VCaP (cell line): ENCODE data around the gene DTX4.

Experiments used
- H3K27ac ChIP-seq: fragments of 450-650 bp; 2 replicates; pipeline ENCODE4 v1.5.1; 2017
- TF ChIP-seq, protein P1 (sequence below): fragments of 450-650 bp; conservative IDR thresholded peaks from 2 replicates; pipeline ENCODE4 v1.5.1; 2017; ENCODE audit warnings: mild to moderate bottlenecking, moderate library complexity

Gene DTX4

DNA sequence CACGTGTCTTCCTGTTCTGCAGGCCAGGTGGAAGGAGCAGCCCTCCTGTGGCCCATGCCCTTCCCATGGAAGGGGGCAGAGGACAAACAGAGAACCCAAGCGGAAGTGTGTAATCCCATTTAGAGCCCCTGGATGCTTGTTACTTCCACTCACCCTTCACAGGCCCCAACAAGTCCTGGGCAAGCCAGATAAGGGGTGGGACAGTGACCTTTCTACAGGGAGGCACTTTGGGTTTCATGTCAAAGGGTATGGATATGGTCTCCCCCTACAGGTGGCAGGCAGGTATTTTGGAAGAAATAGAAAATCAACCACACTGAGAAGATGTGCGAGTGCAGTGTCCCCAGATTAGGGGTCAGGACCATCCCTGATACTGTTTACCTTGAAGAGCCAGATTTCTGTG, 29.4 kb downstream of the DTX4 start:
- TF ChIP-seq, protein P1, sequence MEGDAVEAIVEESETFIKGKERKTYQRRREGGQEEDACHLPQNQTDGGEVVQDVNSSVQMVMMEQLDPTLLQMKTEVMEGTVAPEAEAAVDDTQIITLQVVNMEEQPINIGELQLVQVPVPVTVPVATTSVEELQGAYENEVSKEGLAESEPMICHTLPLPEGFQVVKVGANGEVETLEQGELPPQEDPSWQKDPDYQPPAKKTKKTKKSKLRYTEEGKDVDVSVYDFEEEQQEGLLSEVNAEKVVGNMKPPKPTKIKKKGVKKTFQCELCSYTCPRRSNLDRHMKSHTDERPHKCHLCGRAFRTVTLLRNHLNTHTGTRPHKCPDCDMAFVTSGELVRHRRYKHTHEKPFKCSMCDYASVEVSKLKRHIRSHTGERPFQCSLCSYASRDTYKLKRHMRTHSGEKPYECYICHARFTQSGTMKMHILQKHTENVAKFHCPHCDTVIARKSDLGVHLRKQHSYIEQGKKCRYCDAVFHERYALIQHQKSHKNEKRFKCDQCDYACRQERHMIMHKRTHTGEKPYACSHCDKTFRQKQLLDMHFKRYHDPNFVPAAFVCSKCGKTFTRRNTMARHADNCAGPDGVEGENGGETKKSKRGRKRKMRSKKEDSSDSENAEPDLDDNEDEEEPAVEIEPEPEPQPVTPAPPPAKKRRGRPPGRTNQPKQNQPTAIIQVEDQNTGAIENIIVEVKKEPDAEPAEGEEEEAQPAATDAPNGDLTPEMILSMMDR, result peak; percentile 32; the same call in 1 of the 2 replicates
- no peak overlapping the region for H3K27ac ChIP-seq

DNA sequence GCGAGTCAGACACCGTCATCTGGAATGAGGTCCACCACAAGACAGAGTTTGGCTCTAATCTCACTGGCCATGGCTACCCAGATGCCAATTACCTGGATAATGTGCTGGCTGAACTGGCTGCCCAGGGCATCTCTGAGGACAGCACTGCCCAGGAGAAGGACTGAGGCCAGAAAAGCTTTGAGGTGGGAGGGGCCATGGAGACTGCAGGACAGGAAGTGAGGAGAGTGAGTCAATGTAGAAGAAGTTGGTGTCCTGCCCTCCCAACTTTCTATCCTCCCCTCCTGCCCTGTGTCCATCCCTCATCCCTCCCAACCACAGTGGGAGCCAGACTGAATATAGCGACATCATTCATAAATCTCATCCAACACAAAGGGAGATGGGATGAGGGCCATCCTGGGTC, 32.8 kb downstream of the DTX4 start:
- TF ChIP-seq, protein P1, result no peak
- no peak overlapping the region for H3K27ac ChIP-seq

DNA sequence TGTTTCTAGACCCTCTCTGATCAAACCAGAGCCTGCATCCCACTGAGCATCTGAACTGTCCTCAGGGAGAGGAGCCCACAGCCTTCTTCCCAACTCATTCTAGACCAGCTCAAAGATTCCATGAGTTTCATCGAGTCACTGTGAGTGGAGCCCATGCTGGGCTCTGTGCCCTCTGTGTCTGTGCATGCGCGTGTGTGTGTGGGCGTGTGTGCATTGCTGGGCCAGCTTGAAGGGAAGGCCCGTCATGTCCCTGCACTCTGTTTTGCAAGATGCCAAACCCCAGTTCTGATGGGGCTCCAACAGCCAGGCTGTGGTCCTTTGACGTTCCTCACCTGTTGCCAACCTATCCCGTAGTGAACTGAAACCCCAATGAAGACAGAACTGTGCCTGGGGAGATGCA, 33.7 kb downstream of the DTX4 start:
- no peak overlapping the region for H3K27ac ChIP-seq
- TF ChIP-seq, protein P1, result no peak

DNA sequence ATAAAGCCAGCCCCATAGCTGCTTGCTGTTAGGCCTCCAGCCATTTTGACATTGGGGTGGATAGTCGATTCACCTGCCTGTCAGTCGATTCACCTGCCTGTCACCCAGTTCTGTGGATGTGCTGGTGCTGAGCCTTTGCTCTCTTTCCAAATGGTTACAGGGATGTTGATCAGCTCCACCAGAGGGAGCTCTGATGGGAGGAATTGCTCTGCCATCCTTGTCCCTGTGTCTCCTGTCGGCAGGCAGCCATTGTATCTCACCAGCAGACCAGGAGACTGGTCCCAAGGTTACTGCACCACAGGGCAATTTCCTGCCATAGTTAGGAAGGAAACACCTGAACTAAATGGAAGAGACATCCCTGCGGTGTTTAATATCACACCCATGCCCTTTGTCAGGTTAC, 34.7 kb downstream of the DTX4 start:
- no peak overlapping the region for H3K27ac ChIP-seq
- TF ChIP-seq, protein P1, result peak; percentile 76

DNA sequence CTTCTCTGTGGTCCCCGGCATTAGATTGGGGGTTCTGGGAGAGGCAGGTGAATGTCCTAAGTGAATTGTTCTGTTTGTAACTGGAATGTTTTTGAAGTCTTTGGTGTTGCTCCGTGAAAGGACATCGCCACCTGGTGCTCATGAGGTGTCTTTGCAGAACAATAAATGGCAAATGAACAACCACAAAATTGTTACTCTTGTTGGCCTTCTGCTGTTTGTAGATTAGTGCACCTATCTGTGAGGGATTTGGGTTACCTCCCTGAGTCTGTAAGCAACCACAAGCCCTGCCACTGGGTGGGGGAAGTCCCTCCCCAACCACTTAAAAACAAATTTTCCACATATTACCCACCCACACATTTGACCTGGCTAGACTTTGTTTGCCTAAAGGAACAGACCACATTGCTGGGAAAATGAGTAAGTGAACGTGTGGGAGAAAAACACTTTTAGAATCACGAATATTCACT, 36.1 kb downstream of the DTX4 start:
- H3K27ac ChIP-seq, result no peak overlapping the region
- TF ChIP-seq, protein P1, result peak; percentile 85

DNA sequence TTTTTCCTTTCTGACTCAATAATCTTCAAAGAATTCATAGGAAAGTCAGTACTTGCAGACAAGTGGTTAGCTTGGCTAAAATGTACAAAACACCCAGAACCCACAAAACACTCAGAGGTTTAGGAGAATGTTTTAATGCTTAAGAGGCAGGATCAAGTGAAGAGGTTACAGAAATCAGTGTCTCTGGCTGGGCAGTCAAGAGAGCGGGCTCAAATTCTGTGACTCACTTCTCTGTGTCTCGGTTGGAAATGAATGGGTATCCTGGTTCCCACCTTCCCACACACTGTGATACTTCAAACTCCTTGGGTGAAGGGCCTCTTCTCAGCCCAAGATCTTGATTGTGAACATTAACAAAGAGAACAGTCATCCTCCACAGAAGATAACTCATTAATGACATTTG, 37.0 kb downstream of the DTX4 start:
- H3K27ac ChIP-seq, result no peak overlapping the region

GRCh38 chr11:59212222-59212621, 40.3 kb downstream of the DTX4 start:
- TF ChIP-seq, protein P1, result no peak
- no peak overlapping the region for H3K27ac ChIP-seq

More for the DNA sequence above, 37.0 kb downstream of the DTX4 start:
- TF ChIP-seq, protein P1, result no peak
